GM21360 (cell line): ENCODE results near the gene FBXW4.

ENCODE experiments used
- ATAC-seq: cut with Tn5 transposase; IDR thresholded peaks from one replicate; pipeline ENCODE4 v1.9.1; 2021; ENCODE audit warnings: mild to moderate bottlenecking, moderate library complexity; ENCODE audit not compliant: unreplicated experiment

FBXW4 gene

GRCh38 chr10:101569323-101569621, 125.7 kb downstream of the FBXW4 start:
- ATAC-seq: no peak

GRCh38 chr10:101568054-101568745, 126.8 kb downstream of the FBXW4 start:
- ATAC-seq: no peak

DNA sequence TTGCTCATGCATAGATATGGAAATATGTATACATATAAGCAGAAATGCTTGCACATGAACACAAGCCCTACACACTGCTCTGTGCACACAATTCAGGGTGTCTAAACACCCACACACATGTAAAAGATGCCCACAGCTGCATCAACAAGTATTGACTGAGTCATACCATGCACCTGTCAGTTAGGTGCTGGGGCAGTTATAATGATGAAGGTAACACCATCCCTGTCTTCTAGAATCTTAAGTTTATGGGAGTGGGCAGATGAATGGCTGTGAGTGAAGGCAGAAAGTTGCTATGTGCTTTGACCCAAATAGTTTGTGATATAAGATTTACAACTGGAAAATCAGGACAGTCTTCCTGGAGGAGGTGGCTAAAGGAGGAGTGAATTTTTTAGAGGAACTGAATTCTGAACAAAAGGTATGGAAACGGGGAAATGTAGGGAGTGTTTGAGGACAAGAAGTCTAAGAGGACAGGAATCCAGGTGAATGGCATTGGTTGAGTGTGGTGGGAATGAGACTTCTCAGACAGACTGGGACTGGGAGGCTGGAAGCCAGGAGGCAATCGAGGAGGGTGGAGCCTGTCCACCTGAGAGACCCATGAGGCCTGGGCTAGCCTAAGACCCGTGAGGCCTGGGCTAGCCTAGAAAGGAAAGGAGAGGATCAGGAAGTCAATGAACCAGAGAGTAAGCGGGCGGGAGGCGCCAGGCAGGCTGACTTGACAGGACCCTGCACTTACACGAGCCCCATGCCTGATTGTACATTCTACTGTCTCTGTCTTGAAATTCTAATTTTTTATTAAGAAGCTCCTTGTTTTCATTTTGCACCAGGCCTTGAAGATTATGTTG, 127.6 kb downstream of the FBXW4 start:
- ATAC-seq: no peak

DNA sequence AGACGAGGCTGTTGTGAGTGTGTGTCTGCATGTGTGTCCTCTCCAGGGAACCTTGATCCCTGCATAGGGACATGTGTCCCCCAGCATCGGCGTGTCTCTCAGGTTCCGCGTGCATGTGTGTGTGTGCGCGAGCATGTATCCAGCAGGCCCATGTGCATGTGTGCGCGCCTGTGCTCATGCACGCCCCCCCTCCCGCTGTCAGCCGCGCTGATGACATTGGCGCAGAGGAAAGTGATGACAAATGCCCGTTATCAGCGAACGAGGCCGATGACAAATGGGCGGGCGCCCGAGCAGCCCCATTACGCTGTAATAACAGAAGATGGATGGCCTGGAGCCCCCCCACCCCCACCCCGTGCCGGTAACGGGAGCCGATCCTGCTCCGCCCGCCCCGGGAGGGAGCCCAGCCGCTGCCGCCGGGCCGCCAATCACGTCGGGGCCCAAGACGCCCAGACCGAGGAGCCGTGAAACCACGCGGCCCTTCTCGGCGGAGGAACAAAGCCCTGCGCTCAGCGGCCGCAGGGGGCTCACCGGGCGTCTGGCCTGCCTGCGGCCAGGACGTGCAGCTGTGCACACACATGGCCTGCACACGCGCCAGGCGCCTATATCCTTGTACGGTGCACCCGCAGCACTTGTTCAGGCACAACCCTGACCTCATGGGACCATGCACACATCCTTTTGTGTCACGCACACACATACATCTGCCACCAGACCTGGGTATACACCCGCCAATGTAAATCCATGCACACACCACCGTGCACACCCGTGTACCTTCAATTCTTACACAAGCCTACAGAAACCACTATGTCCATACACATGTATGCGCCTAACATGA, 128.4 kb downstream of the FBXW4 start:
- ATAC-seq: no peak

DNA sequence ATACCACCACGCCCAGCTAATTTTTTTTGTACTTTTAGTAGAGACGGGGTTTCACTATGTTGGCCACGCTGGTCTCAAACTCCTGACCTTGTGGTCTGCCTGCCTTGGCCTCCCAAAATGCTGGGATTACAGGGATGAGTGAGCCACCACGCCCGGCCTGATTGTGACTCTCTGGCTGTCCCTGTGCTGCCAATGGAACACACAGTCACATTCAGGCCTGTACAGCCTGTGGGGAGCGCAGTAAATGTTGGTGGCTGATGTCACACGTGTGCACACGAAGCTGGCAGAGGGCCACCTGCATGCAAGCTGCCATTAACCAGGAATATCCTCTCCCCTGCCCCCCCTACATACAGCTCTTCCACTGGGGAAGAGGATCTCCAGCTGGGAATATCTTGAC, 129.0 kb downstream of the FBXW4 start:
- no peak for ATAC-seq

- no peak for ATAC-seq
Observed at GRCh38 chr10:101565370-101565900, 129.5 kb downstream of the FBXW4 start.

DNA sequence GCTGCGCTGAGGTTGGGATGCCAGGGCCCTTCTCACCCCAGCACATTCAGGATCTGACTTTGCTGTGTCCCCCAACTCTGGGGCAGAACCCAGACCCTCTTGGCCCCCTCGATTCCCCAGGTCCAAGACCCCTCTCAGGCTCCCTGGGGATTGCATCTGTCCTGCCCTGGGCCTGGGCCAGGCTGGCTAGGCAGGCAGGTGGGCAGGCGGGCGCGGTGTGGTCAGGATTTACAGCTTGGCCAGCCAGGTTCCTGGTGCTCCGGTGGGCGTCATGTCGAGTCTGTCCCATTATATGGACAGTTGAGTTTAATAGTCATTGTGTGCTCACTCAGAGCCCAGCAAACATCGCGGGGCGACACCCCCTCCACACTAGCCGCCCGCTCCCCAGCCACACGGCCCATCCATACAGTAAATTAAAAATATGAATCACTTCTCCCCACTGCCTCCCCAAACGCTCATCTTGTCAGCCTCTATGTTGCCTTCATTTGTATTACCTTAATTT, 130.4 kb downstream of the FBXW4 start:
- ATAC-seq: no peak

- no peak for ATAC-seq
Observed at GRCh38 chr10:101563497-101564040, 131.4 kb downstream of the FBXW4 start.

DNA sequence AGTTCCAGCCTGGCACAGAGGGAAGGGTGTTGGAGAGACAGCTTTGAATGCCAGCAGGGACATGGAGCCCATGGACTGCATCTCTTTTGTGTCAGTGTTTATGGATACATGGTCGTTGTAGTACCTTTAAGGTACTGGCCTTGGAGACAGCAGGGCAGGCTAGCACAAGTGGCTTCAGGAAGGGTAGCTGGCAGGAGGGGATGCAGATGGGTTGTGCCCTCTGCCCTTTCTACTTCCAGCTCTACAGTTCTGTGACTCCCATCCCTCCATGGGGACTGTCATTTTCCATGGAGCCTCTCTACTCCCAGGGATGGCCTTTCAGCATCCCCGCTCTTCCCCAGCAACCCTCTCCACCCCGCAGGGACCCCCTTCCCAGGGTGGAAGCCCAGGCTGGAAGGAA, 132.0 kb downstream of the FBXW4 start:
- ATAC-seq: no peak

- no peak for ATAC-seq
Observed at GRCh38 chr10:101562231-101562630, 132.7 kb downstream of the FBXW4 start.

DNA sequence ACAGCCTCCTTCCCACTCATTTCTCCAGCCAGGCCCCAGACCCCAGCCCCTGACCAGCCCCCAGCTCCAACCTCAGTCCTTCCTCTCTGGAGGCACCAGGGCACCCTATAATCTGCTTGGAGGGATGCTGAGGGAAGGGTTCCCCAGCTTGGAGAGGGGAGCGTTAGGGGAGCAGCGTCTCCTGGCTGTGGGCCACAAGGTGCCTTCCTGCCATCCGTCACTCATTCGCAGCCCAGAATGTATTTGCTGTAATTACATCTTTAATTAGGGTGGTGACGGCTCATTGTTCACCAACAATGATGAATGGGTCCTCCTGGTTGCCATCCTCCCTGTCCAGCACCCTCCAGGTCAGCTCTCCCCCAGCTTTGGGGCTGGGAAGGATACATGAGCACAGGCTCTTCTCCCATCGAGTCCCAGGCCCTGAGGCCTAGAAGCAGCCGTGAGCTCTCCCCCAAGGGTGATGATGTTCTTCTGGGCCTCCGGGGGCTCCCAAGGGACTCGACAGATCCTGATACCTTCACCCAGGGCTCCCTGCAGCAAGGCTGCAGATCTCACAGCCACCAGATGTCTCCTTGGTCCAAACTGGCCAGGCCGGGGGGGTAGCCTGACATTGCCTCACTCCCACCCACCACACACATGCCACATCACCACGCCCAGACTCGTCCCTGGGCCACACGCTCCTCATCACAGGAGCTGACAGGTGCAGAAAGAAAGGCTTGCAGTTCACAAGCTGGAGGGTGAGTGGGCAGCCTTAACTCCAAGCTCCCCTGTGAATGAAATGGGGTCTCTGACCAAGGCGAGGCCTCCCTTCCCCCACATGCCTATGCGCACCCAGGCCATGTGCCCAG, 133.7 kb downstream of the FBXW4 start:
- ATAC-seq: no peak
